Measurements from ENCODE around the gene MACROD2. TPM values are rescaled to one million over a fixed set of nuclear protein-coding genes. Genes with fewer than 3 reads are reported as not detected.

The MACROD2 gene
- total RNA-seq, 3 donors from 2014 or later, result 3.2 to 7.6 (median 6.4) TPM

GRCh38 chr20:15576411-15576810 lies 1581.1 kb downstream of the MACROD2 start:
- no peaks in the 10 kb centered on the region for H3K4me1 ChIP-seq (ENCODE audit: low read depth)
- DNase-seq (no peak), ATAC-seq (no peak)
- H3K36me3 ChIP-seq (ENCODE audit: low read depth), result no peaks in the 10 kb centered on the region
- no peaks in the 10 kb centered on the region for H3K9me3 ChIP-seq
- TF ChIP-seq, protein P1, sequence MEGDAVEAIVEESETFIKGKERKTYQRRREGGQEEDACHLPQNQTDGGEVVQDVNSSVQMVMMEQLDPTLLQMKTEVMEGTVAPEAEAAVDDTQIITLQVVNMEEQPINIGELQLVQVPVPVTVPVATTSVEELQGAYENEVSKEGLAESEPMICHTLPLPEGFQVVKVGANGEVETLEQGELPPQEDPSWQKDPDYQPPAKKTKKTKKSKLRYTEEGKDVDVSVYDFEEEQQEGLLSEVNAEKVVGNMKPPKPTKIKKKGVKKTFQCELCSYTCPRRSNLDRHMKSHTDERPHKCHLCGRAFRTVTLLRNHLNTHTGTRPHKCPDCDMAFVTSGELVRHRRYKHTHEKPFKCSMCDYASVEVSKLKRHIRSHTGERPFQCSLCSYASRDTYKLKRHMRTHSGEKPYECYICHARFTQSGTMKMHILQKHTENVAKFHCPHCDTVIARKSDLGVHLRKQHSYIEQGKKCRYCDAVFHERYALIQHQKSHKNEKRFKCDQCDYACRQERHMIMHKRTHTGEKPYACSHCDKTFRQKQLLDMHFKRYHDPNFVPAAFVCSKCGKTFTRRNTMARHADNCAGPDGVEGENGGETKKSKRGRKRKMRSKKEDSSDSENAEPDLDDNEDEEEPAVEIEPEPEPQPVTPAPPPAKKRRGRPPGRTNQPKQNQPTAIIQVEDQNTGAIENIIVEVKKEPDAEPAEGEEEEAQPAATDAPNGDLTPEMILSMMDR (IDR thresholded peaks at IDR 0.05), result no peak
- no peak overlapping the region for H3K4me3 ChIP-seq
- intact Hi-C loops (cut with DNase I, micrococcal nuclease), result no loop called here

GRCh38 chr20:15578113-15578512 lies 1582.8 kb downstream of the MACROD2 start:
- no peak for ATAC-seq
- TF ChIP-seq, protein P1 (IDR thresholded peaks at IDR 0.05), result no peak
- no peak overlapping the region for H3K4me3 ChIP-seq
- no peak for DNase-seq
- no peaks in the 10 kb centered on the region for H3K9me3 ChIP-seq
- H3K36me3 ChIP-seq (ENCODE audit: low read depth), result no peaks in the 10 kb centered on the region
- intact Hi-C loops (cut with DNase I, micrococcal nuclease), result no loop called here
- no peaks in the 10 kb centered on the region for H3K4me1 ChIP-seq (ENCODE audit: low read depth)

DNA sequence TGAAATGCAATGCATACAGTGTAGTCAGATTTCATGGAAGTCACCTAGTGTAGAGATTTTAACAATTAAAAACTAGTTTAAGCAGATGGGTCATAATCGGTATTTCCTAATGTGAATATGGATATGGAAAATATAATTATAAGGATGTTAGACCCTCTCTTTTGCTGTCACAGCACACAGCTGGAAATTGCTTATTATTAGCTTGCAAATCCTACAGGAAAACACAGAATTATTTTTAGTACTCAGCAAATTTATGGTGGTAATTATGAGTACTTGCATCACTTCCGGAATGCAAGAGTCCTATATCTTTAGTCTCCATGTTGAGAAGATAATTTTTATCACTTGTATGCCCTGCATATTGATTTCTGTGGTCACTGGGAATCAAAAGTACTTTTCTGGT lies 1584.4 kb downstream of the MACROD2 start:
- Histone ChIP-seq H3K9me3 (no peaks in the 10 kb centered on the region), H3K4me1 (ENCODE audit: low read depth) (no peaks in the 10 kb centered on the region), H3K36me3 (ENCODE audit: low read depth) (no peaks in the 10 kb centered on the region), H3K4me3 (no peak overlapping the region)
- ATAC-seq (no peak), DNase-seq (no peak)
- TF ChIP-seq, protein P1 (IDR thresholded peaks at IDR 0.05), result no peak
- intact Hi-C loops (cut with DNase I, micrococcal nuclease), result no loop called here

DNA sequence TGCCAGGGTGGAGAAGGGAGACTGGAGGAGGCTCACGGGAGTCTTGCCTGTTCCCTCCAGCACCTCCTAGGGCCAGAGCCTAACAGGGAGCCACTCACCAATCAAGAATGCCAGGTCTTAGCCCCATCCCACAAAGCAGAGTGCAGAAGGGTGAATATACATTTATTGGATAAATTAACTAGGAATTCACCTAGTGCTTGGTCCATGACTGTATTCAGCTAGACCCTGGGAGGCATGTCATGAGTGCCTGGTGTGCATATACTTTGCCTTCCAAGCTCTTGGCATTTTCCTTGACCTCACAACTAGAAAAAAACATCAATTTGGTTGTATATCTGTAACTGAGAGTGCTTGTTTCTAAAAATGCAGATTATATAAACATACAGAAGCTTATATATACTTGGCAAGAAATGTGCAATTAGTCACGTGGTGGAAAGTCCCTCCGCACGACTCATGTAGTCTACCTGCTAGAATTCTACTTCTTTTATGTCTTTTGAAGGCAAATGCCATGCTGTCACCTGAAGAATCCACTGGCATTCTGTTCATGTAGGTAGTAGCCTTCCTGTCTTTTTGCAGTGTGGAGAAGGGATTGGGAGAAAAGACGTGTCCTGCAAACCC lies 1586.9 kb downstream of the MACROD2 start:
- TF ChIP-seq, protein P1 (IDR thresholded peaks at IDR 0.05), result no peak
- DNase-seq (no peak), ATAC-seq (no peak)
- Histone ChIP-seq H3K4me3 (no peak overlapping the region), H3K9me3 (no peaks in the 10 kb centered on the region), H3K36me3 (ENCODE audit: low read depth) (no peaks in the 10 kb centered on the region), H3K4me1 (ENCODE audit: low read depth) (no peaks in the 10 kb centered on the region)
- intact Hi-C loops (cut with DNase I, micrococcal nuclease), result no loop called here

GRCh38 chr20:15584507-15584906 lies 1589.2 kb downstream of the MACROD2 start:
- intact Hi-C loops (cut with DNase I, micrococcal nuclease), result no loop called here
- Histone ChIP-seq H3K9me3 (no peaks in the 10 kb centered on the region), H3K4me1 (ENCODE audit: low read depth) (no peaks in the 10 kb centered on the region), H3K4me3 (no peak overlapping the region), H3K36me3 (ENCODE audit: low read depth) (no peaks in the 10 kb centered on the region)
- TF ChIP-seq, protein P1 (IDR thresholded peaks at IDR 0.05), result no peak
- no peak for DNase-seq
- ATAC-seq, result no peak

GRCh38 chr20:15593081-15593480 lies 1597.8 kb downstream of the MACROD2 start:
- Histone ChIP-seq H3K4me1 (ENCODE audit: low read depth) (peaks cover 4% of the 10 kb centered on the region), H3K9me3 (no peaks in the 10 kb centered on the region), H3K36me3 (ENCODE audit: low read depth) (no peaks in the 10 kb centered on the region), H3K4me3 (no peak overlapping the region)
- TF ChIP-seq, protein P1 (IDR thresholded peaks at IDR 0.05), result no peak
- ATAC-seq (no peak), DNase-seq (no peak)
- intact Hi-C loops (cut with DNase I, micrococcal nuclease), result no loop called here
